NCI-H524 (cell line): ENCODE measurements around the gene CLCN5.
"Not testable (repeated sequence)": the region's sequence is repeated elsewhere in the genome, so short reads cannot be mapped to it uniquely, and the experiment has no call there.

Experiments used
- DNase-seq, 2 experiments: peaks; one replicate each; lab custom pipeline; 2025; lab: John Stamatoyannopoulos, UW

The CLCN5 gene

GRCh38 chrX:49995795-49996455 is 73.5 kb downstream of the CLCN5 start:
- peak in 1 of 2 experiments; percentile 14 for DNase-seq

- DNase-seq, result no peak
Observed at GRCh38 chrX:49996474-49996873, 74.1 kb downstream of the CLCN5 start.

GRCh38 chrX:49999087-49999486 is 76.7 kb downstream of the CLCN5 start:
- DNase-seq, result no peak

GRCh38 chrX:50000937-50001542 is 78.6 kb downstream of the CLCN5 start:
- DNase-seq, result no peak

GRCh38 chrX:50002067-50002714 is 79.8 kb downstream of the CLCN5 start:
- DNase-seq, result no peak

GRCh38 chrX:50003467-50003866 is 81.1 kb downstream of the CLCN5 start:
- DNase-seq, result peak in 1 of 2 experiments; percentile 23

- no peak for DNase-seq
Observed at GRCh38 chrX:50003927-50004326, 81.5 kb downstream of the CLCN5 start.

- DNase-seq, result not testable (repeated sequence)
Observed at GRCh38 chrX:50025591-50025990, 103.2 kb downstream of the CLCN5 start.

GRCh38 chrX:50035126-50035525 is 112.7 kb downstream of the CLCN5 start:
- no peak for DNase-seq

GRCh38 chrX:50036426-50036825 is 114.0 kb downstream of the CLCN5 start:
- DNase-seq, result no peak

- DNase-seq, result no peak
Observed at GRCh38 chrX:50045823-50046222, 123.4 kb downstream of the CLCN5 start.

GRCh38 chrX:50049228-50049627 is 126.8 kb downstream of the CLCN5 start:
- no peak for DNase-seq

- DNase-seq, result no peak
Observed at GRCh38 chrX:50054147-50054546, 131.8 kb downstream of the CLCN5 start.

- peak in 1 of 2 experiments; percentile 5 for DNase-seq
Observed at GRCh38 chrX:50066318-50066937, 144.0 kb downstream of the CLCN5 start.

- DNase-seq, result peak; percentile 60 to 89
Observed at GRCh38 chrX:50067435-50068284, 145.3 kb downstream of the CLCN5 start.

GRCh38 chrX:50068285-50068563 is 145.8 kb downstream of the CLCN5 start:
- DNase-seq, result no peak

- no peak for DNase-seq
Observed at GRCh38 chrX:50068893-50069292, 146.5 kb downstream of the CLCN5 start.

- no peak for DNase-seq
Observed at GRCh38 chrX:50071494-50071893, 149.1 kb downstream of the CLCN5 start.

- DNase-seq, result no peak
Observed at GRCh38 chrX:50072110-50072509, 149.7 kb downstream of the CLCN5 start.

GRCh38 chrX:50073601-50074000 is 151.2 kb downstream of the CLCN5 start:
- no peak for DNase-seq

- no peak for DNase-seq
Observed at GRCh38 chrX:50075630-50076339, 153.4 kb downstream of the CLCN5 start.
